ENCODE measurements around the gene NCOA1.

GRCh38 chr2:24538720-24539119 is 47.7 kb downstream of the NCOA1 start:
- TF ChIP-seq CTCF (IDR thresholded peaks at IDR 0.05) = no peak
- no peak for TF ChIP-seq POLR2A (IDR thresholded peaks at IDR 0.05)
